Suprapubic skin (tissue), 4 donors: ENCODE results near the gene ITGA5. TPM values are rescaled to one million over a fixed set of nuclear protein-coding genes. Genes with fewer than 3 reads are reported as not detected.

Experiments used
- DNase-seq, 2 donors: peaks; one replicate each; pipeline ENCODE4 v3.0.0-alpha.2; 2019; ENCODE audit warnings: low spot score in 2 of 2
- H3K27ac ChIP-seq: fragments of 200-600 bp; sonication (generic); one replicate; pipeline ENCODE4 v1.5.1; 2019
- H3K27me3 ChIP-seq: fragments of 200-600 bp; sonication (generic); one replicate; pipeline ENCODE4 v1.5.1; 2019
- H3K36me3 ChIP-seq: fragments of 200-600 bp; sonication (generic); one replicate; pipeline ENCODE4 v1.5.1; 2019
- H3K4me1 ChIP-seq: fragments of 200-600 bp; sonication (generic); one replicate; pipeline ENCODE4 v1.5.1; 2019
- H3K4me3 ChIP-seq: fragments of 200-600 bp; sonication (generic); one replicate; pipeline ENCODE4 v1.5.1; 2019; ENCODE audit warnings: mild to moderate bottlenecking
- H3K9me3 ChIP-seq: fragments of 200-600 bp; sonication (generic); one replicate; pipeline ENCODE4 v1.5.1; 2019
- CTCF ChIP-seq, 2 donors: fragments of 200-600 bp in 1 of 2; fragments of 450-650 bp in 1 of 2; sonication (generic) in 1 of 2; IDR thresholded peaks; one replicate each; pipeline ENCODE4 v1.5.1; 2016 to 2019; ENCODE audit warnings: antibody characterized with exemption in 2 of 2, mild to moderate bottlenecking in 1 of 2, moderate library complexity in 1 of 2
- EP300 ChIP-seq: sonication (generic); formaldehyde crosslinking; IDR thresholded peaks from one replicate; pipeline ENCODE4 v1.6.1; 2017; ENCODE audit warnings: antibody characterized with exemption
- POLR2A ChIP-seq, 2 donors: fragments of 450-650 bp; IDR thresholded peaks; one replicate each; pipeline ENCODE4 v1.6.1; 2017; ENCODE audit warnings: antibody characterized with exemption in 2 of 2, mild to moderate bottlenecking in 2 of 2, moderate library complexity in 2 of 2
- POLR2AphosphoS5 ChIP-seq, 3 donors: sonication (generic); formaldehyde crosslinking; IDR thresholded peaks; one replicate each; pipeline ENCODE4 v1.6.1; 2017; ENCODE audit warnings: antibody characterized with exemption in 3 of 3
- WGBS: methylation state at CpG from one replicate; pipeline ENCODE4 v1.1.5; 2018; 5-methylcytosine and 5-hydroxymethylcytosine counted together
- total RNA-seq, 4 donors: library from RNA; depleted of rRNA; stranded (reverse); fragments of >200 nt; gene quantifications; one replicate each; pipeline ENCODE4 v1.1.0, GENCODE V29; 2016

The ITGA5 gene
- total RNA-seq, 4 donors from 2014 or later: 16.3 to 36.4 (median 24.8) TPM

GRCh38 chr12:54373649-54374561 is 45.2 kb downstream of the ITGA5 start:
- no peaks in the 10 kb centered on the region for H3K27me3 ChIP-seq
- H3K4me1 ChIP-seq: peaks cover 93% of the 10 kb centered on the region
- peaks cover 23% of the 10 kb centered on the region for H3K36me3 ChIP-seq
- H3K9me3 ChIP-seq: no peaks in the 10 kb centered on the region
- WGBS: 71% methylated on average over 10 of the region's 10 CpGs
- no peak for DNase-seq
- peak overlapping the region; percentile 63 for H3K27ac ChIP-seq
- no peak for TF ChIP-seq POLR2A (IDR thresholded peaks at IDR 0.05)
- no peak for TF ChIP-seq POLR2AphosphoS5 (IDR thresholded peaks at IDR 0.05)
- no peak for TF ChIP-seq EP300
- no peak for TF ChIP-seq CTCF (IDR thresholded peaks at IDR 0.05)
- H3K4me3 ChIP-seq: no peak overlapping the region

- DNase-seq: no peak
- Histone ChIP-seq H3K4me3 (no peak overlapping the region), H3K4me1 (peaks cover 86% of the 10 kb centered on the region), H3K27ac (peak overlapping the region; percentile 53), H3K36me3 (peaks cover 17% of the 10 kb centered on the region), H3K27me3 (no peaks in the 10 kb centered on the region), H3K9me3 (no peaks in the 10 kb centered on the region)
- 48% methylated on average over 8 of the region's 8 CpGs for WGBS
- TF ChIP-seq EP300: no peak
- no peak for TF ChIP-seq POLR2A (IDR thresholded peaks at IDR 0.05)
- TF ChIP-seq POLR2AphosphoS5 (IDR thresholded peaks at IDR 0.05): no peak
- no peak for TF ChIP-seq CTCF (IDR thresholded peaks at IDR 0.05)
Observed at GRCh38 chr12:54372113-54372806, 46.8 kb downstream of the ITGA5 start.

- H3K27me3 ChIP-seq: no peaks in the 10 kb centered on the region
- peak in 1 of 2 donors; percentile 88 for DNase-seq
- TF ChIP-seq POLR2AphosphoS5 (IDR thresholded peaks at IDR 0.05) (peak in 1 of 3 donors; percentile 37), POLR2A (IDR thresholded peaks at IDR 0.05) (no peak), EP300 (no peak), CTCF (IDR thresholded peaks at IDR 0.05) (no peak)
- WGBS: 34% methylated on average over 3 of the region's 5 CpGs
- peaks cover 17% of the 10 kb centered on the region for H3K36me3 ChIP-seq
- H3K4me3 ChIP-seq: no peak overlapping the region
- peaks cover 79% of the 10 kb centered on the region for H3K4me1 ChIP-seq
- H3K9me3 ChIP-seq: no peaks in the 10 kb centered on the region
- H3K27ac ChIP-seq: peak overlapping the region; percentile 53
Observed at GRCh38 chr12:54371328-54372112, 47.5 kb downstream of the ITGA5 start.

- Histone ChIP-seq H3K27ac (peak overlapping the region; percentile 53), H3K4me1 (peaks cover 66% of the 10 kb centered on the region)
- 36% methylated on average over 40 of the region's 44 CpGs for WGBS
Observed at GRCh38 chr12:54370171-54370730, 48.8 kb downstream of the ITGA5 start.

More at GRCh38 chr12:54370171-54370730, 48.8 kb downstream of the ITGA5 start:
- Histone ChIP-seq H3K9me3 (no peaks in the 10 kb centered on the region), H3K27me3 (no peaks in the 10 kb centered on the region), H3K36me3 (peaks cover 17% of the 10 kb centered on the region), H3K4me3 (peak overlapping the region; percentile 36)
- DNase-seq: peak; percentile 89 to 91
- TF ChIP-seq POLR2A (IDR thresholded peaks at IDR 0.05) (no peak), CTCF (IDR thresholded peaks at IDR 0.05) (peak; percentile 82 to 88), POLR2AphosphoS5 (IDR thresholded peaks at IDR 0.05) (peak in 1 of 3 donors; percentile 25)
